Pons (tissue), 1 donor: ENCODE data around the gene SIGLEC8.
"Not testable (repeated sequence)": the region's sequence is repeated elsewhere in the genome, so short reads cannot be mapped to it uniquely, and the experiment has no call there.

Experiments
- DNase-seq: peaks from one replicate; pipeline ENCODE4 v3.0.0-alpha.2; 2016; ENCODE audit warnings: low spot score

Gene SIGLEC8

GRCh38 chr19:51458051-51458645, at the start of gene SIGLEC8:
Gene SIGLEC8, minus strand, starts transcription at chr19:51458454. Its CDS starts 67 bp downstream, at chr19:51458387.
- peak; percentile 43 for DNase-seq

GRCh38 chr19:51507640-51508058, 49.4 kb upstream of the SIGLEC8 start:
- DNase-seq = no peak

GRCh38 chr19:51507192-51507591, 48.9 kb upstream of the SIGLEC8 start:
- DNase-seq = no peak

- no peak for DNase-seq
These were observed 47.6 kb upstream of the SIGLEC8 start for GRCh38 chr19:51505904-51506303.

- DNase-seq = no peak
These were observed 45.6 kb upstream of the SIGLEC8 start for GRCh38 chr19:51503896-51504295.

GRCh38 chr19:51503286-51503817, 45.1 kb upstream of the SIGLEC8 start:
- DNase-seq = peak; percentile 18

GRCh38 chr19:51501594-51502263, 43.5 kb upstream of the SIGLEC8 start, which contains the start of gene SIGLEC12:
Gene SIGLEC12, minus strand, starts transcription at chr19:51501800. Its CDS starts 67 bp downstream, at chr19:51501733.
- DNase-seq = peak; percentile 54

- not testable (repeated sequence) for DNase-seq
These were observed 42.7 kb upstream of the SIGLEC8 start for GRCh38 chr19:51500931-51501330.

- DNase-seq = no peak
These were observed 39.4 kb upstream of the SIGLEC8 start for GRCh38 chr19:51497666-51498065.

GRCh38 chr19:51493776-51494175, 35.5 kb upstream of the SIGLEC8 start:
- DNase-seq = peak; percentile 24

- no peak for DNase-seq
These were observed 33.3 kb upstream of the SIGLEC8 start for GRCh38 chr19:51491586-51491985.

GRCh38 chr19:51490676-51491075, 32.4 kb upstream of the SIGLEC8 start:
- DNase-seq = no peak

GRCh38 chr19:51489113-51489512, 30.9 kb upstream of the SIGLEC8 start:
- DNase-seq = no peak

GRCh38 chr19:51488491-51488890, 30.2 kb upstream of the SIGLEC8 start:
- DNase-seq = no peak

- DNase-seq = no peak
These were observed 27.9 kb upstream of the SIGLEC8 start for GRCh38 chr19:51485960-51486660.

- no peak for DNase-seq
These were observed 22.3 kb upstream of the SIGLEC8 start for GRCh38 chr19:51480590-51480989.

- no peak for DNase-seq
These were observed 21.5 kb upstream of the SIGLEC8 start for GRCh38 chr19:51479531-51480331.

- no peak for DNase-seq
These were observed 20.4 kb upstream of the SIGLEC8 start, which contains the start of gene CEACAM18 for GRCh38 chr19:51478381-51479234. Gene CEACAM18, plus strand, starts transcription at chr19:51478539.

- no peak for DNase-seq
These were observed 19.1 kb upstream of the SIGLEC8 start for GRCh38 chr19:51477344-51477743.

- DNase-seq = no peak
These were observed 17.9 kb upstream of the SIGLEC8 start for GRCh38 chr19:51476164-51476563.
